NT2/D1 (cell line): ENCODE results near the gene KAZN.
A peak's percentile ranks its signal among the peaks of the same experiment; 100 is the strongest.
"Not testable (repeated sequence)": the region's sequence is repeated elsewhere in the genome, so short reads cannot be mapped to it uniquely, and the experiment has no call there.

Experiments used
- DNase-seq: peaks from one replicate; pipeline ENCODE4 v3.0.0-alpha.2; 2011; ENCODE audit warnings: low read depth, low spot score
- H3K27me3 ChIP-seq: 2 replicates; pipeline ENCODE4 v1.6.0; 2011; ENCODE audit warnings: mild to moderate bottlenecking; ENCODE audit not compliant: insufficient read length, insufficient read depth
- H3K36me3 ChIP-seq: 2 replicates; pipeline ENCODE4 v1.6.1; 2011; ENCODE audit warnings: mild to moderate bottlenecking, low read length, mixed read lengths; ENCODE audit not compliant: insufficient read depth, insufficient read length
- H3K4me1 ChIP-seq: 2 replicates; pipeline ENCODE4 v1.5.1; 2011; ENCODE audit not compliant: insufficient read depth, insufficient read length
- H3K4me3 ChIP-seq: 2 replicates; pipeline ENCODE4 v1.5.1; 2011; ENCODE audit warnings: low read depth; ENCODE audit not compliant: insufficient read length
- H3K9ac ChIP-seq: 2 replicates; pipeline ENCODE4 v1.6.0; 2011; ENCODE audit warnings: low read depth; ENCODE audit not compliant: insufficient read length
- H3K9me3 ChIP-seq: 2 replicates; pipeline ENCODE4 v1.5.1; 2011; ENCODE audit warnings: mild to moderate bottlenecking, low read length; ENCODE audit not compliant: insufficient read depth
- SUZ12 ChIP-seq: IDR thresholded peaks from 2 replicates; pipeline ENCODE4 v1.6.1; 2011; ENCODE audit not compliant: insufficient read length, insufficient read depth; ENCODE audit errors: extremely low read depth
- YY1 ChIP-seq: IDR thresholded peaks from 2 replicates; pipeline ENCODE4 v1.6.1; 2011; ENCODE audit not compliant: insufficient read length, insufficient read depth
- ZNF274 ChIP-seq: IDR thresholded peaks from 2 replicates; pipeline ENCODE4 v1.6.1; 2011; ENCODE audit warnings: mild to moderate bottlenecking, low read depth, low read length

KAZN gene

GRCh38 chr1:14962407-14962806 is 363.9 kb downstream of the KAZN start:
- no peaks in the 10 kb centered on the region for H3K4me1 ChIP-seq
- TF ChIP-seq YY1, result no peak
- no peak for TF ChIP-seq SUZ12
- no peak for TF ChIP-seq ZNF274
- DNase-seq, result no peak
- H3K36me3 ChIP-seq, result peaks cover 40% of the 10 kb centered on the region
- H3K4me3 ChIP-seq, result no peak overlapping the region
- no peak overlapping the region for H3K9ac ChIP-seq
- H3K9me3 ChIP-seq, result peaks cover 13% of the 10 kb centered on the region; the same call in 1 of the 2 replicates
- no peaks in the 10 kb centered on the region for H3K27me3 ChIP-seq

- Histone ChIP-seq H3K36me3 (peaks cover 42% of the 10 kb centered on the region), H3K9me3 (peaks cover 16% of the 10 kb centered on the region; the same call in 1 of the 2 replicates)
- not testable (repeated sequence) for H3K4me1 ChIP-seq, H3K27me3 ChIP-seq, H3K9ac ChIP-seq, H3K4me3 ChIP-seq, DNase-seq
Observed at GRCh38 chr1:14963791-14964710, 365.6 kb downstream of the KAZN start.

GRCh38 chr1:14964711-14965055 is 366.2 kb downstream of the KAZN start:
- H3K9me3 ChIP-seq, result peaks cover 16% of the 10 kb centered on the region; the same call in 1 of the 2 replicates
- peaks cover 42% of the 10 kb centered on the region for H3K36me3 ChIP-seq
- H3K4me1 ChIP-seq, result peaks cover 6% of the 10 kb centered on the region
- no peaks in the 10 kb centered on the region for H3K27me3 ChIP-seq
- no peak overlapping the region for H3K9ac ChIP-seq
- no peak overlapping the region for H3K4me3 ChIP-seq
- DNase-seq, result no peak
- TF ChIP-seq YY1, result no peak

GRCh38 chr1:14968251-14968851 is 369.9 kb downstream of the KAZN start:
- no peak for DNase-seq
- Histone ChIP-seq H3K4me3 (no peak overlapping the region), H3K9ac (no peak overlapping the region), H3K27me3 (no peaks in the 10 kb centered on the region), H3K36me3 (peaks cover 11% of the 10 kb centered on the region), H3K4me1 (peaks cover 11% of the 10 kb centered on the region), H3K9me3 (peaks cover 11% of the 10 kb centered on the region; the same call in 1 of the 2 replicates)
- TF ChIP-seq SUZ12 (no peak), YY1 (no peak)

GRCh38 chr1:14969006-14969405 is 370.5 kb downstream of the KAZN start:
- Histone ChIP-seq H3K27me3 (no peaks in the 10 kb centered on the region), H3K4me3 (no peak overlapping the region), H3K4me1 (peaks cover 11% of the 10 kb centered on the region), H3K9me3 (peaks cover 17% of the 10 kb centered on the region; the same call in 1 of the 2 replicates), H3K9ac (no peak overlapping the region), H3K36me3 (peaks cover 11% of the 10 kb centered on the region)
- no peak for DNase-seq
- TF ChIP-seq ZNF274 (no peak), YY1 (no peak), SUZ12 (no peak)

- peak; percentile 22 for DNase-seq
- H3K4me3 ChIP-seq, result no peak overlapping the region
- peaks cover 19% of the 10 kb centered on the region; the same call in 1 of the 2 replicates for H3K9me3 ChIP-seq
- peaks cover 11% of the 10 kb centered on the region for H3K4me1 ChIP-seq
- no peaks in the 10 kb centered on the region for H3K27me3 ChIP-seq
- H3K36me3 ChIP-seq, result peaks cover 8% of the 10 kb centered on the region
- TF ChIP-seq ZNF274, result no peak
- no peak overlapping the region for H3K9ac ChIP-seq
Observed at GRCh38 chr1:14970115-14970798, 371.8 kb downstream of the KAZN start.

GRCh38 chr1:14970799-14971141 is 372.3 kb downstream of the KAZN start:
- Histone ChIP-seq H3K4me3 (no peak overlapping the region), H3K36me3 (peaks cover 8% of the 10 kb centered on the region), H3K9me3 (peaks cover 19% of the 10 kb centered on the region; the same call in 1 of the 2 replicates), H3K9ac (no peak overlapping the region), H3K4me1 (peaks cover 11% of the 10 kb centered on the region), H3K27me3 (no peaks in the 10 kb centered on the region)
- TF ChIP-seq SUZ12 (no peak), YY1 (no peak), ZNF274 (no peak)
- no peak for DNase-seq
